DOHH2 (cell line): ENCODE results near the gene ABCD2.

Source experiments
- CTCF ChIP-seq: fragments of 200-600 bp; sonication (generic); IDR thresholded peaks from one replicate; pipeline ENCODE4 v1.5.1; 2014; ENCODE audit warnings: antibody characterized with exemption, mild to moderate bottlenecking, low read depth, low read length; ENCODE audit not compliant: poor library complexity, severe bottlenecking
- EZH2phosphoT487 ChIP-seq: fragments of 200-600 bp; sonication (generic); IDR thresholded peaks from 2 replicates; pipeline ENCODE4 v1.6.1; 2017; ENCODE audit warnings: borderline replicate concordance, mild to moderate bottlenecking, antibody characterized with exemption, low read length, moderate library complexity, mixed read lengths

- TF ChIP-seq CTCF (no peak), EZH2phosphoT487 (no peak)
Observed at GRCh38 chr12:39638840-39639239, 19.2 kb upstream of the ABCD2 start.
